GM12874 (cell line): ENCODE measurements around the gene NYNRIN.

Source experiments
- TF ChIP-seq, protein P1 (sequence below): IDR thresholded peaks from 2 replicates; pipeline ENCODE4 v1.5.1; 2011; ENCODE audit warnings: low read depth, mild to moderate bottlenecking, control low read depth, low read length, moderate library complexity; ENCODE audit not compliant: insufficient read depth

NYNRIN gene

DNA sequence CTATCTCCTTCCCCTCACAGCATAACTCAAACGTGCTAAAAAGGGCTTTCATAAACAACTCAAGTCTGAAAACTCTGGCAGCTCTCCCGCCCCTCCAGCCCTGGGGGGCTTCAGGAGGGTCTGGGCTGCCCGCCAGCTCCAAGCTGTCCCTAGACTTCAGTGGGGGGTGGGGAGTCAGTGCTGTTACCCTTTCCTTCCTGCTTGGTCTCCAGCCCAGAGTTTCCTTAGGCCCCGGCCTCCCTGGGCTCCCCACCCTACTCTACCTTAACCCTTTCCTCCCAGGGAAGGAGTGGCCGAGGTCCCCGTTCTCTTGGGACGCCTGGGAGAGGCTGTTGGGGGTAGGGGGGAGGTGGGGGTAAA, 530 bp upstream of the NYNRIN start:
- TF ChIP-seq, protein P1, sequence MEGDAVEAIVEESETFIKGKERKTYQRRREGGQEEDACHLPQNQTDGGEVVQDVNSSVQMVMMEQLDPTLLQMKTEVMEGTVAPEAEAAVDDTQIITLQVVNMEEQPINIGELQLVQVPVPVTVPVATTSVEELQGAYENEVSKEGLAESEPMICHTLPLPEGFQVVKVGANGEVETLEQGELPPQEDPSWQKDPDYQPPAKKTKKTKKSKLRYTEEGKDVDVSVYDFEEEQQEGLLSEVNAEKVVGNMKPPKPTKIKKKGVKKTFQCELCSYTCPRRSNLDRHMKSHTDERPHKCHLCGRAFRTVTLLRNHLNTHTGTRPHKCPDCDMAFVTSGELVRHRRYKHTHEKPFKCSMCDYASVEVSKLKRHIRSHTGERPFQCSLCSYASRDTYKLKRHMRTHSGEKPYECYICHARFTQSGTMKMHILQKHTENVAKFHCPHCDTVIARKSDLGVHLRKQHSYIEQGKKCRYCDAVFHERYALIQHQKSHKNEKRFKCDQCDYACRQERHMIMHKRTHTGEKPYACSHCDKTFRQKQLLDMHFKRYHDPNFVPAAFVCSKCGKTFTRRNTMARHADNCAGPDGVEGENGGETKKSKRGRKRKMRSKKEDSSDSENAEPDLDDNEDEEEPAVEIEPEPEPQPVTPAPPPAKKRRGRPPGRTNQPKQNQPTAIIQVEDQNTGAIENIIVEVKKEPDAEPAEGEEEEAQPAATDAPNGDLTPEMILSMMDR = no peak

DNA sequence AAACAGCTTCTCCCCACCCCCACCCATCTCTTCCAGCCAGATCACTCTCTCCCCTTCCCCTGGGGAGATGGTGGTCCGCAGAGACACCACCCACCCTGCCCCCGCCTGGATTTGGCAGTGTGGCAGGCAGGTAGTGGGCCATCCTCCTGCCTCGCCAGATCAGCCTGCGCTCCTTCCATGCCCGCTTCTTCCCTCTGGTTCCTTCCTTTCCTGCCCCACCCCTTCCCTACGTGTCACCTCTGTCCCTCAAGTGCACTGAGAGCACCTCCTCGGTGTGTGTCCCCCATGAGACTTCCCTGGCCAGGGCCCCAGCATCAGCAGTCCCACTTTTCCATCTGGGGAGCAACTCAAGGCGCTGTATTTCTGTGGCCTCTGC, 632 bp downstream of the NYNRIN start:
- TF ChIP-seq, protein P1 = no peak

DNA sequence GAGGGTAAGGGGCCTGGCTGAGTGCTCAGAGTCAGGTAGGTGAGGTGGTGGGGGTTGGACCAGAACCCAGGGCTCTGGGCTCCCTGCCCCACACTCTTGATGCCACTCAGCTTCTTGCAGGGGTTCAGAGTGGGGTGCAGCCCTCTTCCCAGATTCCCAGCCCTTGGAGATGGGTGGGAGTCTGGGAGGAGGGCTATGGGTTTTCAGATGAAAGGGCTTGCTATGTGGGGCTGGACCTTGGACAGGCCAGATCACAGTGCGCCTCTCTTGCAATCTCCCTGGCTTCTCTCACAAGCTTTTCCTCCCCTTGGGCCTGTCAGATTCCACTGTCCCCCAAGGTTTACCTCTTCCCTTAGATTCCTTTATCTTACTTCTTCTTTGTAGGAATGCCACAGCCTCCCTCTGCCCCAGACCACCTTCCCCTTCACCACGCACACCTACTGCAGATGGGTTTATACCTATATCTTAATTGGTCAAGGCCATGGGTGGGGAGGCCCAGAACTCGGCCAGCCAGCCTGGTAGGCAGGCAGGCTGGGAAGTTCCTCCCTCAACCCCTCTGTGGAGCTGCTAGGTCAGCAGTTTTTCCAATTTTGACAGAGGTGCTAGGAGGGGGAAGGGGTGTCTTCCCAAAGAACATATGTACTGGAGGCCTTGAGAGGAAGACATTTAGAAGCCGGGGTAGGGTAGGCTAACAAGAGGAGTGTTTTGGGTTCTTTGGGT, 1.4 kb downstream of the NYNRIN start:
- TF ChIP-seq, protein P1 = no peak

DNA sequence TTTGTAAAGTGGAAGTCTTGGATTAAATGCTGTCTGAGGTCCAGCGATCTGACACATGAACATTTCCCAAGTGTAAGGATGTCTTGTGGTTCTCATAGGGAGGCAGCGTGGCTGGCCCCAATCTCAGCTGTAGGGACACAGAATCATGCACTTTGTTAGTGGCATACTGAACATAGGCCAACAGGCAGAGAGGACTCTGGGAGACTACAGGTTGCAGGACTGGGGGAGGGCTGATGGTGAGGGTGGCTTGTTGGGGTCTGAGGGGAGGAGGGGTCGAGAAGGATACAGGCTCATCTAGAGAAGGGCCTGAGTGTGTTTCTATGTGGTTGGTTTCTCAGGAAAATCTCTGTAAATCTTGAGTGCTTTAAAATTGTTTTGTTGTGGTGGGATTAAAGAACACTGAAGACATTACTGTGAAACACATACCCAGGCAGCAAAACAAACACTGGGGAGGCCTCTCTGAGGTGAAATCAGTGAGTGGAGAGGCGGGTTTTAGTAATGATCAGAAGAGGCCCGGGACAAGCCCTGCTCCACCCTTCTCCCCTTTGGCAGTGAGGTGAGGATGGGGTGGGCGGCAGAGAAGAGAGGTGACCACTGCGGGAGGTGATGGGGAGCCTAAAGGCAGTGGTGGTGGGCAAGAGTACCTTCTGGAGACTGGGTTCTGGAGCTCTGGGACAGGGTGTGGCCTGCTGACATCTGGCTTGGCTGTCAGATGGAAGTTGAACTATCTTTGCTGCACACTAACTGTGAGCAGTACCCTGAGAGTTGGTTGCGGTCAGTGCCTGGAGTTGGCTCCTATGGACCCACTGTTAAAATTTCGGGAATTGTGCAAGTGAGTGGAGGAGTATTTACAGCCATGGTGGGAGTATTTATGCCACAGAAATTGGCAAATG, 3.3 kb downstream of the NYNRIN start:
- TF ChIP-seq, protein P1 = no peak

DNA sequence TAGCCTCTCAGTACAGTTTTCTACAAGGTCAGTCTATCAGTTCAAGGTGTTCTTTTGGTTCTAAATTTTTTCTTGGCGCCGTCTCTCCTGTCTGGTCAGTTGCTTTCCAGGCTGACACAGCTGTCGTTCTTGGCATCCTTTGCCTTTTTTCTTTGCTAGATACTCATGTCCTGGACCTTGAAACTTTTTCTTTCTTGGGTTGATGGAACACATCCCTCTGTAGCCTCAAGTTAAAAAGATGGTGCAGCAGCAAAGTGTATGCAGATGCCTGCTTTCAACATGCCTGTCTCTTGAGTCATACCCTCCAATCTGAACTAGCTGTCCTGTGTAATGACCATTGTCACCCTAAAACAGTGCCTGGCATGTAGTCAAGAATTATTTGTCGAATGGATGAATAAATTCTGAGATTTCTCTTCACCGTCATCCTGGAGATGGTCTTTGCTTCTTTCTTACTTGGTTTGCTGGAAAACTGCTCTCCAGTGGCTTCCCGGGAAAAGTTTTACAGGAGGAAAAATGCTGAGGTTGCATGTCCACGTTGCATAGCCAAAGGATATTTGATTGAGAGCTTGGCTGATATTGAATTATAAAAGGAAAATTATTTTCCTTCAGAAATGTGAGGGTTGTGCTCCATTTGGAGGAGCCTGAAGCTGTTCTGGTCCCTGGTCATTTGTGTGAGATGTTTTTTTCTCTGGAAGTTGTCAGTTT, 4.6 kb downstream of the NYNRIN start:
- TF ChIP-seq, protein P1 = no peak

DNA sequence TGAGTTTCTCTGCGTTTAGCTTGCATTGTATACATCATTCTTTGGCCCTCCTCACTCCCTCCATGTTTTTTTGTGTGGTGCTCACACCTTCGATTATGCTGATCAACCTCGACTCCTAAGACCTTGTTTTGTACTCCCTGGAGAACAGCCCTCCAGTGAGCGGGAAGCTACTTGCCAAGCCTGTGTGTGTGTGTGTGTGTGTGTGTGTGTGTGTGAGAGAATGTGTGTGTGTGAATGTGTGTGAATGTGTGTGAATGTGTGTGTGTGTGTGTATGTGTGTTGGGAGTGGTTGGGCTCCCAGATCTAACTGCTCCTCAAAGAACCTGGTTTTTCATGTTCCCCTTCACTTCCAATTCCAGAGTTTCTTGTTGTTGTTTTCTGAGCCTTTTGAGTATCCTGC, 6.0 kb downstream of the NYNRIN start:
- TF ChIP-seq, protein P1 = no peak

DNA sequence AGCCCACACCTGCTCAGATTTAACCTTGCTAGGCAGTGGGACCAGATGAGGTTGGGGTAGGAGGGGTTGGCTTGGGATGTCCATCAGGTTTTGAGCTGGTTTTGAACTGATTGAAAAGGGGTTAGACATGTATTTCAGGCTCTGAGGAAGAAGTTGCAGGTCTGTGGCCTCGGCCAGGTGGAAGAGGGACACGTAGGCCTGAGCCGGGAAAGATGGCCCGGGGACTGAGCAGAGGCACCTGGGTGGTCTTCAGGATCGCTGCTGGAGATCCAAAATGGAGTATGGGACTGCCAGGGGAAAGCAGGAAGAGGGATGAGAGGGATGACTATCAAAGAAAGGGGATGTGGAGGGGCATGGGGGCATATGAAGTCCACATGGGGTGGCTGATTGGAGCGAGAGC, 7.6 kb downstream of the NYNRIN start:
- TF ChIP-seq, protein P1 = no peak
